IPS-NIHi11 (cell line): ENCODE data around the gene RAD51B.

ENCODE experiments used
- DNase-seq: peaks from one replicate; pipeline ENCODE4 v3.0.0; 2012; ENCODE audit warnings: mixed read lengths, low spot score

Gene RAD51B

GRCh38 chr14:68551045-68551683, 731.6 kb downstream of the RAD51B start:
- DNase-seq: no peak

- DNase-seq: no peak
These were observed 732.5 kb downstream of the RAD51B start for GRCh38 chr14:68552075-68552474.

GRCh38 chr14:68552602-68553001, 733.0 kb downstream of the RAD51B start:
- no peak for DNase-seq

GRCh38 chr14:68553311-68553710, 733.7 kb downstream of the RAD51B start:
- no peak for DNase-seq

- DNase-seq: no peak
These were observed 734.7 kb downstream of the RAD51B start for GRCh38 chr14:68554231-68554630.

GRCh38 chr14:68556253-68556652, 736.7 kb downstream of the RAD51B start:
- no peak for DNase-seq

GRCh38 chr14:68557648-68558047, 738.1 kb downstream of the RAD51B start:
- no peak for DNase-seq

- no peak for DNase-seq
These were observed 738.5 kb downstream of the RAD51B start for GRCh38 chr14:68558096-68558495.

- DNase-seq: no peak
These were observed 740.4 kb downstream of the RAD51B start for GRCh38 chr14:68559949-68560348.

GRCh38 chr14:68561531-68562007, 742.0 kb downstream of the RAD51B start:
- no peak for DNase-seq

GRCh38 chr14:68562911-68563250, 743.3 kb downstream of the RAD51B start:
- DNase-seq: no peak

- no peak for DNase-seq
These were observed 743.9 kb downstream of the RAD51B start for GRCh38 chr14:68563251-68564131.

GRCh38 chr14:68564191-68564825, 744.7 kb downstream of the RAD51B start:
- no peak for DNase-seq

- DNase-seq: peak; percentile 43
These were observed 745.5 kb downstream of the RAD51B start for GRCh38 chr14:68564826-68565759.

- DNase-seq: no peak
These were observed 746.5 kb downstream of the RAD51B start for GRCh38 chr14:68566075-68566474.

GRCh38 chr14:68568907-68569897, 749.6 kb downstream of the RAD51B start:
- no peak for DNase-seq

GRCh38 chr14:68569970-68570409, 750.4 kb downstream of the RAD51B start:
- DNase-seq: no peak

- DNase-seq: no peak
These were observed 751.6 kb downstream of the RAD51B start for GRCh38 chr14:68571114-68571591.

GRCh38 chr14:68571928-68572525, 752.4 kb downstream of the RAD51B start:
- no peak for DNase-seq

- DNase-seq: no peak
These were observed 753.5 kb downstream of the RAD51B start for GRCh38 chr14:68573126-68573525.
